CD4-positive, alpha-beta T cell treated with Interferon alpha-2 for 1 hour (primary cell): ENCODE results near the gene HOMER1.

Experiments
- DNase-seq, 2 donors: peaks; one replicate each; pipeline ENCODE4 v3.0.0-alpha.2; 2020 to 2022

The HOMER1 gene

DNA sequence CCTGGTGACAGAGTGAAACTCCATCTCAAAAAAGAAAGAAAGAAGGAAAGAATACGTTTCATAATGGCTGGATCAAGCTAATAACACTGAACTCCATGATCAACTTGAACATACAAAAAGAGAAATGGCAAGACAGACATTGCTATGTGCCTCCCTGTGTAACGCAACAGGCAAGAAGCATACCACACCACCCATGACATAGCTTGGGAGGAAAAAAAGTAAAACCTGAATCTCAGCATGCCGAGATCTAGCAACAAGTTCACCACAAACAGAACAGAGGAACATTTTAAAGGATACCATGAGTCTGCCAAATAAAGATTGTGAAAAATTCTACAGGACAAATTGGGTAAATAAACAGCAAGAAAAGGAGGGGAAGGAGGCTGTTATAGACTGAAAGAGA is 26.7 kb downstream of the HOMER1 start:
- DNase-seq = no peak

DNA sequence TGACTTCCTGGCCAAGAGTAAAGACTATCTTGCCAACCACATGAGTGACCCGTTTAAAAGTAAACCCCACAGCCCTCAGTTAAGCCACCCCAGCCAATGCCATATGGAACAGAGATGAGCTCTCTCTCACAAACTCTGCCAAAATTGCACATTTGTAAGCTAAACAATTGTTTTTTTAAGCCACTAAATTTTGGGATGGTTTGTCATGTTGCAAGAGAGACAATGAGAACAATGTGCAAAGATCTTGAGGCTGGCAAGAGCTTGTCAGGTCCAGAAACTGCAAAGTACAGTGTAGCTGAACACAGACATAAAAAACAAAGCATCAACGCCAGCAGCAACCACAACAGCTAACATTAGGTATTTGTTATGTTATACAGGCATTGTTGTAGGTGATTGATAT is 27.8 kb downstream of the HOMER1 start:
- DNase-seq = no peak

DNA sequence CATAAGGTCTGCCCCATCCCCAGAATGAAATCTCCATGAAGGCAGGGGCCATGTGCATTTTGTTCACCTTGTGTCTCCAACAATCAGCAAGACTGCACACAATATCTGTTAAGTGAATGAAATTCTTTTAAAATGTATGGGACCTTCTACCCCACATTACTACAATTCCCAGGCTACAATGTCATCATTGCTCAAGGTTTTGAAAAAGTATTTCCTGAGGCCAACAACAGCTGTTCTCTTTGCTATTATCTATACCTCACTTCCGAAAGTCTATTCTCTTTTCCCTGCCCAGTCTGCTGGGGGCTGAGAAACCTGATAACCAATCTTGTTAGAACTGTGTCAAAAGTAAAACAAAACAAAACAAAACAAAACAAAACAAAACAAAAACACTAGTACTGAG is 29.2 kb downstream of the HOMER1 start:
- no peak for DNase-seq

- no peak for DNase-seq
These were observed 32.4 kb downstream of the HOMER1 start for GRCh38 chr5:79481574-79481973.

GRCh38 chr5:79480991-79481390 is 32.9 kb downstream of the HOMER1 start:
- DNase-seq = no peak

GRCh38 chr5:79475152-79475466 is 38.8 kb downstream of the HOMER1 start:
- DNase-seq = no peak

DNA sequence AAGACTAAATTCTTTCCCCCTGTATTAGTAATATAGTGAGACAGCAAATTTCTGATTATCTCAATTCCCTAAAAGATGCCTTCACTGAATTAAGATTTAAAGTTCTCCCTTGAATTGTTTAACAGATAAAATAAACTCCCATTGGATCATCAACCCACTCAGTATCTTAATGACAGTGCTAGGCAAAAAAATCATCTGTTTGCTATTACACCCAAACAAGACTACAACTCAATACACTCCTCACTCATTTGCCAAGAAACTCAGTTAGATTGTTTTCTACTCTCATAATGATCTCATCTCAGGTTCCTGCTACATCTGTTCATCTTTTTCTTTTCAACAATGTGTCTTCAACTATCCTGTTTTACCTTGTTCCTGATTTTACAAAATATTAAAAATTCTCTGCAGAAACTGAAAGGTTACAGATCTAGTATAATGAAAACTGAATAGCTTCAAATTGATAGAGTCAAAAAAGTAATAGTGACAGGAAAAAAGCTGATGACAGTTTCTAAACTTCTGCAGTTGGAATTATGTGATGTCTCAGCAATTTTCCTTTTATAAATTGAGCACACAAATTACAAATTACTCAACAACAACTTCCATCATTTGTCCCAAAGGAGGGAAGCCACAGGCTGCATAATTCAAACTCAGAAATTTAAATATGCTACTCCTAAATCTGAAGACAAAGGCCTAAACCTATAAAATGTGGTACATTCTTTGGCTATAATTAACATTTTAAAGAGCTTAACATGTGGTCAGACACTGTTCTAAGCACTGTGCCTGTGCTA is 39.4 kb downstream of the HOMER1 start:
- DNase-seq = no peak

GRCh38 chr5:79471556-79471955 is 42.4 kb downstream of the HOMER1 start:
- no peak for DNase-seq

DNA sequence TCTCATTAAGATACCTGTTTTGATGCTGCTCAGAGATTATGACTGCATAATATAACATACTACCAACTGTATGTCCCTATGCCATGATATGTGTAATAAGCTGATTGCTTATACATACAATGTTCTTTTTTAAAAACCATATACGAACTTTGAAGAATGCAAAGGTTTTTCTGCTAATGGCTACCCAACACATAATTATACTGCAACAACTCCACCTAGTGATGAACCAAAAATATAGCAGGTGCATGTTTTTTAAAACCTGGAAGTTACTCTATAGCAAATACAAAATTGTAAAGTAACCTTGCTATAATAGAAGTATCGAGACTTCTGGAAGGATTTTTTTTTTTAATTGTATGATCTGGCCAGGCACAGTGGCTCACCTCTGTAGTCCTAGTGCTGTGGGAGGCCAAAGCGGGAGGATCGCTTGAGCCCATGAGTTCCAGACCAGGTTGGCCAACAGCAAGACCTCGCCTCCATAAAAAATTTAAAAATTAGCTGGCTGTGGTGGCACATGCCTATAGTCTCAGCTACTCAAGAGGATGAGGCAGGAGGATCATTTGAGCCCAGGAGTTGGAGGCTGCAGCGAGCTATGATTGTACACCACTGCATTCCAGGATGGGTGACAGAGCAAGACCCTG is 49.1 kb downstream of the HOMER1 start:
- peak in 1 of 2 donors; percentile 35 for DNase-seq

- DNase-seq = no peak
These were observed 49.7 kb downstream of the HOMER1 start for GRCh38 chr5:79464278-79464677.

GRCh38 chr5:79459626-79460025 is 54.3 kb downstream of the HOMER1 start:
- DNase-seq = no peak

GRCh38 chr5:79456890-79457583 is 56.9 kb downstream of the HOMER1 start:
- DNase-seq = no peak

DNA sequence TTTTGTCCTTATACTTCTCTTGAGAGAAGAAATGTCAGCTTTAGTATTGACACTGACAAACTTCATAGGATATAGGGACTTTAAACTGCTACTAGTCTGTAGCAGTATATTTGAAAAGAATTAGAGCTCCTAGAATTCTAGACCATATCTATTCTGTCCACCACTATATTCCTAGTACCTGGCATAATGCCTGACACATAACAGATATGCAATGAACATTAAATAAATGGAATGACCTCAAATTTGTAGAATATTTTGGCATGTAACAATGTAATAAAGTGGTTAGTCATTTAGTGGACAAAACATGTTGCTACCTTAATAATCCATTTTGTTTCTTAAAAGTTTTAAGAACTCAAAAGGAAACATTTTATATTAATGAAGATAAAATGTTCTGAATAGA is 57.5 kb downstream of the HOMER1 start:
- no peak for DNase-seq

DNA sequence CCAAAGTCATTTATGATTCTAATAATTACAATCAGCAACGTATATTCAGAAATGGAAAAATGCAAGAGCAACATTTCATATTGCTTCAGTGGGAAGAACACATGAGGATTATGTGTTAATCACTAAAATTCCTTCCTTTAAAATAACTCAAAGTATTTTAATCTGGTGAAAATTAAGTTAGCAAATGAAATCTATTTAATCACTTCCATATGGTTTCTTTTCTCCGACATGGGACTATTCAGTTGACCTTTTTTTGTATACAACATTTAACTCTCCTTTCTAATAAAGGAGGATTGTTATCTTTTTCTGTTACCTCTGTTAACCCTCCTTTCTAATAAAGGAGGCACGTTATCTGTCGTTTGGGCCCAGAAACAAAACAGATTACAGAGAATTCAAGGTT is 59.9 kb downstream of the HOMER1 start:
- DNase-seq = no peak

DNA sequence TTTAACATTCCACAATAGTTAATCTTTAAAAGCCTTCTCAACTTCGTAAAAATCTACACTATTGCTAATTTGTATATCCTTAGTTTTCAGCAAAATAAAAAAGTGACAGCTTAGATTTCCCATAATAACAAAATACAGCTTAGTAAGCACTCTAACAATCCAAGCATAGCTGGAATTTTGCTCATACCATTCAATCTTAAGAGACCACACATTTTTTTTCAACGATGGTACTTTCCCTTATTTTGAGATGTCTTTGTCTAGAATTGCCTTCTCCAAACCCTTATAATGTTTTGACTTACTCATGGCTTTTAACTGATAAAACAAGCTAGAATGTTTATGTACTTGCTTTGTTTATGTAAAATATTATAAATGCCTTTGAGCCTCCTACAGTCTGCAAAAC is 65.6 kb downstream of the HOMER1 start:
- no peak for DNase-seq

- no peak for DNase-seq
These were observed 77.1 kb downstream of the HOMER1 start for GRCh38 chr5:79436821-79437220.

DNA sequence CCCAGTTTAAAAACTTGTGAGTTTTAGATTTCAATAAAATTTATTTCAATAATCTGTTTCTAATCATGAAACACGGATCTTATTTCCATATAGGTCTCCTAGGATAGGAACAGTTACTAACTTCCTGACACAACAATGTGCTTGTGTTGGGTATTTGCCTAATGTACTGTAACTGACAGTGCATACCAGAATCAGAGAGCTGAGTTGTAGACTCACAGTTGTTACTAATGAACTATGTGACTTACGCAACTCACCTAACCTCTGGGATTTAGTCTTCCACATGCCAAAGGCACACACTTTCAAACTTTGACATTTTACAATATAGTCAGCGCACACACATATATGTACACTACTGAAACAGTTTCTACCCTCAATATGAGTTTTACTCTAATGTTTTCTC is 77.7 kb downstream of the HOMER1 start:
- DNase-seq = no peak

GRCh38 chr5:79430196-79430595 is 83.7 kb downstream of the HOMER1 start:
- no peak for DNase-seq

DNA sequence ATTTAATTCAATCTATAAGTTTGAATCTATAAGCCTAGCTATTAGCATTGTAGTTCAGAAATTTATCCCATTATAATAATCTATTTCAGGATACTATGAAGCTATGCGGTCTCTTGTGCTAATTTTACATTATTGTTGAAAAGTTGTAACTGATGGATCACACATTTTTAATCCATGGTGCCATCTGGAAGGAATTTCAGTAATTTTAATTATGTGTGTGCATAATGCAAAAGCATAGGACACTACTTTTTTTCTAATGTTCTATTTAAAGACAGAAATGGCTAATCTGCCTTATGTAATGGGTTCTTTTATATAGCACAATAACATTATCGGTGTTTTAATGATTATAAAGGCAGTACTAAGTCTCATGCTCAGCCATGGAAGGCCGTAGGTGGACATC is 90.6 kb downstream of the HOMER1 start:
- DNase-seq = no peak

DNA sequence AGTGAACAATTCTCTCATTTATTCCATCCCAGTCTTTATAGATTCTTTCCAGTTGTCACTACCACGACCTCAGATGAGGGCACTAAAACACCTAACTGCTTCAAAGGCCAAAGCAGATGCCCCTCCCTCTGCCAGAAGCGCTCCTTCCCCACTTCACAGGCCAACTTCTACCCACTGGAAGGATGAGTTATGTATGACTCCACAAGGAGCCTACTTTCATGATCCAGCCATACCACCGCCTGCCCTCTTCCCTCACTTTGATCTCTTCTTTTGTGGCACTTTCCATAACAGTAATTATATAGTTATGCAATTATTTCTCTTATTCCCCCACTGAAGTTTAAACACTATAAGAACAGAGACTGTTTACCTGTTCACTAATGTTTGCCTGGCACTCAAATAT is 93.7 kb downstream of the HOMER1 start:
- no peak for DNase-seq

GRCh38 chr5:79418276-79418675 is 95.7 kb downstream of the HOMER1 start:
- no peak for DNase-seq

DNA sequence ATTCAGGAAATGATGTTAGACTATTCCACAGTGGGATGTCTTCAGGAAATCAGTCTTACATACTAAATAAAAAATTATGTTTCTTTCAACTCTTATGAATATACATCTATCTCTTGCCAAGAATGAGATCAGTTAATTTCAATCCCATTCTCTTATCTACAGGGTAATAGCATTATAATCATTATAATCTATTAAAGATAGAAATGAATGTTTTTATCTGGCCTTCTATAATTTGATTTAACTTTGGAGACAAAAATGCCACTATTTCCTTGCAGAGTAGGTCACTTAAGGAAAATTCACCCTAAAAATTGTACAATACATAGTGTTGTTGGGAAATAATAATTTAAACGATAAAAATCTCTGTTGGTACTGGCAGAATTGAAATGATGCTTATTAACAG is 96.4 kb downstream of the HOMER1 start:
- no peak for DNase-seq

GRCh38 chr5:79416499-79416898 is 97.4 kb downstream of the HOMER1 start:
- peak in 1 of 2 donors; percentile 7 for DNase-seq

DNA sequence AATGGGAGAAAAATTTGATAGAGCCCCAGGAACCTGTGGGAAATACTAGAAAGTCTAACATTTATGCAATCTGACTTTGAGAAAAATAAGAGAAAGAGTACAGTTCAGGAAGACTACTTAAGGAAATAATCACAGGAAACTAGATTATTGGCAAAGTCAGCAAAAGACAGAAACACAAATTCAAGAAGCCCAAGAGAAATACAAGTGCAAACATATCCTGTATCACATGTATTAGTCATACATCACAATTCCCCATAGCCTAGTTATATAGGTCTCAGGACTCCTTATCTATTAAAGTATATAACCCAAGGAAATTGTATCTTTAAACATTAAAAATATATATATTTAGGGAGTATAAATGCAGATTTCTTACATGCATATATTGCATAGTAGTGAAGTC is 100.8 kb downstream of the HOMER1 start:
- DNase-seq = no peak
